Pons (tissue), 1 donor: ENCODE data around the gene HDGF.
A peak's percentile ranks its signal among the peaks of the same experiment; 100 is the strongest.

Experiments used
- DNase-seq: peaks from one replicate; pipeline ENCODE4 v3.0.0-alpha.2; 2016; ENCODE audit warnings: low spot score

HDGF gene

DNA sequence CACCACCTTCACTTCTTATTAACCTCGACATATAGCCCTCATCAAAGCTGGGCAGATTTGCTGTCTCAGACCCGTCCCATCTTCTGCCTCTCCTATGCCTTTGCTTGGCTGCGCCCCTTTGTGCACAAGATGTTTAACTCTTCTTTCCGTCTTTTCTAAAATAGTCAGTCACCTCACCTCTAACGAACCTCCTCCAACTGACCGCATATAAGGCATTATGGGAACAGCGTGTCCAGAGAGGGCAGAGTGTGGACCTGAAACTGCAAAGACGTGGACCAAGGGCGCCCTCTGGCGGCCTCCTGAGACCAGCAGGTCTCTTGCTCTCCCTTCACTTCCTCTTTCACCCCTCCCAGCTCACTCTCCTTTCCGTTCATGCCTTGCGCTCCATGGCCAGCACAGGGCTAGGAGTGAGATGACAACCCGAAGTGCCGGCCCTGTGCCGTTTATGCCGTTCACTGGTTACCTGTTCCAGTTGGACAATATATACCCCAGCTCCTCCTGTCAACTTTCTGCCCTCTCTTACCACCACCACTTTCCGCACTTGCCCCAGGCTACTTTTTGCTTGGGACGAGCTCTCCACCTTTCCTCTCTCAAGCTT, 25.7 kb downstream of the HDGF start:
- peak; percentile 88 for DNase-seq

DNA sequence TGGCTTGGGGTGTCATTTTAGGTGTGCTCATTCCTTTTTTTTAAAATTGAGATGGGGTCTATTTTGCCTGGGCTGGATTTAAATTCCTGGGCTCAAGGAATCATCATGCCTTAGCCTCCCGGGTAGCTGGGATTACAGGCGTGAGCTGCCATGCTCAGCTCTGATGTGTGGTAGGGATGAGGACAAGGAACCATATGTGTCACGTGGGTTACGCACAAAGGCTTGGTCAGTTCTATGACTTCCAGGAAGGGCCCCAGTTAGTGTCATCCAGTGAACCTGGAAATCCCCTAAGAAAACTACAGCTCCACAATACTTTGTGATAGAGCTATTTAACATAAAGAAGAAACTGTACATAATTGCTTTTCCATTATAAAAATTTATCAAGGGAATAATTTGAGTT, 29.9 kb downstream of the HDGF start:
- no peak for DNase-seq

DNA sequence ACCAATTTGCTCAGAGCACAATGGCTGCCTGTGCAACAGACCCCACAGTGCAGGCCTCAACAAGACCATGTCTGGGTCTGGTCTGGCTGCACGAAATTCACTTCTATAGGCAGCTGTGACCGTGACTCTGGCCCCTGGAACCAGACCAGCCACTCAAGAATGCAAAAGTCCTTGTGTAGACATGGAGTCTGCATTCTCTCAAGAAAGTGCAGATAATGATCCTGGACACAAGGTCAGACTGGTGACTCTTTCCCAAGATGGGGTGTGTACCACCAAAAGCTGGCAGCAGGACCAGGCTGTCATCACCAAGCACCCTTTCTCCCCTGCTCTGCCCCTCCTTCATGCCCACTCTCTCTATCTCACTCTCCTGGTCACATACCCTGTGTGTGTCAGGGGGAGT, 30.3 kb downstream of the HDGF start:
- DNase-seq: no peak

DNA sequence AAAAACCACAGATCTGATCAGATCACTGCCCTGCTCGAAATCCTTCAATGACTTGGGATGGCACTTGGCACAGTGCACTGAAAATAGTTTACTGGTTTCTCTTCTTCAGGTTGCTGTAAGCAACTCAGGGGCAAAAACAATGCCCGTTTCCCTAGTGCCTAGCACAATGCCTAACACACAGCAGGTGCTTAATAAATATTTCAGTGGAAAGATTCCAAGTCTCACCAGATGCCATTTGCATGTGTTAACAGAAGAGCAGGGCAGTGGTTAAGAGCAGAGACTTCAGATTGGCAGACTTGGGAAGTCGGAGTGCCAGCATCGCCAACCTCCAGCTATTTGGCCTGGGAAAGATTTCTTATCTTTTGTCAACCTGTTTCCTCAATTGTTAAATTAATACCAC, 34.1 kb downstream of the HDGF start:
- DNase-seq: no peak

DNA sequence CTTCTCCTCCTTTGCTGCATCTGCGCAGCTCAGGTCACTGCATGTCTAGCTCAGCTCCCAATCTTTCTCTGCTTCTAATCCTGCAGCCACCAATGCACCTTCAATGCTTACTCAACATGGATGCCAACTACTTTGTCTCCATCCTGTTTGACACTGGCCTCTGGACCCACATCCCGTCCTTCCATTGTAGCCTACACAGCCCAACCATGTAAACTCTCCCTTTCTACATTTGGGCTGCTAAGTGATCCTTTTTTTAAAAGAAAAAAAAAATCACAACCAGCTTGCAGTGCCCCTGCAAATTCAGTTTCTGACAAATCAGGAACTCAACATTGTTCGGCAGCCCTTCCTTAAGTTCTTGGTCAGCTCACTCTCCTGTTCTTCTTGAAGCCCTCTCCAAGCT, 36.6 kb downstream of the HDGF start:
- DNase-seq: no peak

DNA sequence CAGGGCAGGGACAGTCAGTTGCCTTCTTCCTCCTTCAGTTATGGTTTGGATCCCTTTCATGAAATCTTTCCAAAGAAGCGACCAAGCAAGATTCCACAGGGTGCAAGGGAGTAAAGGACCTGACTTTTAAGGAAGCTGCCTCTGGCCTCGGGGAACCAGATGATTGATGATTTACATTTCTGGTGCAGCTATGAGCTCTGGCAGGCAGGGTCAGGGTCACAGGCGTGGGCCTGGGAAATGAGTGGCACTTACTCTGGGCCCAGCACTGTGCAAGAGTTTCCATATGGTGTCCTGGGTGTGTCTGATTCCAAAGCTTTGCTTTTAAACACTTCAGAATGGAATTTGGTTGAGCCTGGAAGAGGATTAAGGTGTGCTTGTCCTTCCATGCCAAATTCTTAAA, 38.8 kb downstream of the HDGF start:
- DNase-seq: no peak

DNA sequence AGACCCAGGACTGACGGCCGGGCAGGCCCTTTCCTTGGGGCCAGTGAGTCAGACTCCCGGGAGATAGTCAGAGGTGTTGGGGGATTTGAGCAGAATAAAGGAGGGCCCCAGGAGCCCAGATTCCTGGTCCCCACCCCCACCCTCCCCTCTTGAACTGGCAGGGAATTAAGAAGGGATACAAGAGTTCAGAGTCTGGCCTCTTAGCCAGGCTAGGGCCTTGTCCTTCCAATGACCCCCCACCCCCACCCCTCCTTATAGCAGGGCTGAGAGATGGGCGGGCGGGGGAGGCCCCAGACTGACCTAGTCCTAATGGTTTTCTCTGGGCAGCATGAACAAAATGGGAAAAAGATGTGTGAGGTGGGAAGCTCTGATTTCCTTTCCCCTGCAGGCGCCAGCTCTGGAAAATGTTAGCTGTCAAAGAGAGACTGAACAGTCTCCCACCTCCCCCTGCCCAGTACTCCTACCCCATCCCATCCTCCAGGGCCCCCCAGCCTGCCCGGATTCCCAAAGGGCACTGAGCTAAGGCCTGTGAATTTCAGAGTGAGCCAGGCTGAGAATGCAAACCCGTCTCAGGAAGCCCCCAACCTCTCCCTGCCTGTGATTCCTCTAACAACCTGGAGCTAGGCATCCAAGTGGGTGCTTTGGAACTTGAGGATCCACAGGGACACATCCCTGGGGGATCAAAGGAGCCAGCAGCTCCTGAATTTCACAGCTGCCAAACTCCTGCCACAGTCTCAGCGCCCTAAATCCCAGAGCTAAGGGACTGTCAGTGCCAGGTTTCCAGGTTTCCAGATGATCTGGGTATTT, 40.3 kb downstream of the HDGF start:
- no peak for DNase-seq

DNA sequence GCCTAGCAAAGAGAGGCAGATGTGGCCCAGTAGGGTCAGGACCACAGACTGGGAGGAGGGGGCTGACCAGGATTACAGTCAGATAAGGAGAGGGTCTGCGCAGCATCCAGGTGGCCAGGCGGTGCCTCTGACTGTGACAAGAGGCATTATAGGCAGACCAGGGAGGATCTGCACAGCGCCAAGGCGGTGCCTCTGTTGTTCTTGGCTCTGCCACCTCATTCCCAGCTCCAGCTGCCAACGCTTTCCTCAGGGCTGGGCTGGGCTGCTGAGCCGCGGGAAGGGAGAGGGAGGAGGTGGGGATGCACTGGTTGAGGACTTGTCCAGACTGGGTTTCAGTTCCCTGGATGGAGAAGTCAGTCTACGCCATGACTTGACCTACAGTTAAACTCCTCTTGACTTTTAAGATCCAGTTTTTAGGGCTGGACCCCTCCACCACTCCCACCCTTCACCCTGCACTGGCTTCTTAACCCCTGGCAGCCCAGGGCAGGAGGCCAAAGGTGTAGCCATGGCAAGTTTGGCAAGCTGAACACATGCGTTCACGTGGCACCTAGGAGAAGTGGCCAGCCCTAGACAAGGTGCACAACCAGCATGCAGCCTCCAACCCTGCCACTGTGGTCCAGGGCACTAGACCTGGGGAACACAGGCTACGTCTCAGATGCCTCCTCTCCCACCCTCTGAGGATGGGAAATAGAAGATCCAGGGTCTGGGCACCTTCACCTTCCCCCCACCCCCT, 41.6 kb downstream of the HDGF start:
- DNase-seq: no peak

DNA sequence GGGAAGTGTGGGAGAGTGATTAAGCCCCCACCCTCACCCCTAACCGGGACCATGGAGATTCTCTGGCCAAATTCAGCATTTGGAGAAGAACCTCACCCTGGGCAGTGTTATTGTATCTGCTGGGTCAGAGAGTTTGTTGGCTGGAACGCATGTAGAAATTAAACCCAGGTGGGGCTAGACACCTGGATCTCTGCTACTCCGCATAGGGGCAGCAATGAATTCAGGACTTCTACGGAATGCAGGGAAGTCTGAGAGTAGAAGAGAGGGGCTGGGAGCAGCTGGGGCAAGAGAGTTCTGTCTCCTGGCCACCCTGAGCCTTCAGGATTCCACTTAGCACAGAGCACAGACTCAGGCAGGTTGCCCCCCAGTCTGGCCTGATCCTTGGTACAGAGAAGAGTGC, 42.4 kb downstream of the HDGF start:
- no peak for DNase-seq

DNA sequence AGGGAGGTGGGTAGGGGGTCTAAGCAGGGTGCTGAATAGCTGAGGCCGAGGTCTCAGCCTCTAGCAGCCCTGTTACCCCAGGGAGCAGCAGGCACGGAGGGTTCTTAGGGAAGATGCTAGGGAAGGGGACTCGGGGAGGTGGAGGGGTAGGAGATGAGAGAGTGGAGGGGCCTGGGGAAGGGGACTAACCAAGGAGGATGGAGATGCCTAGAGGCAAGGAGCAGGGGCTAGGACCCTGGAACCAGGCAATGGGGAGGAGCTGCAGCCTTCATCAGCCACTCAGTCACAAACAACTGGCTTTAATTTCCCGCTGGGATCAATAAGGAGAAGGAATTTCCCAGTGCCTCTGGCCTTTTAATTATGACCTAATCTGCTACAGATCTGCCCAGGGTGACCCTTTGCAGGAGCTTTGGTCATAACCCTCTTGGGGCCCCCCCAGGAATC, 43.2 kb downstream of the HDGF start:
- no peak for DNase-seq

DNA sequence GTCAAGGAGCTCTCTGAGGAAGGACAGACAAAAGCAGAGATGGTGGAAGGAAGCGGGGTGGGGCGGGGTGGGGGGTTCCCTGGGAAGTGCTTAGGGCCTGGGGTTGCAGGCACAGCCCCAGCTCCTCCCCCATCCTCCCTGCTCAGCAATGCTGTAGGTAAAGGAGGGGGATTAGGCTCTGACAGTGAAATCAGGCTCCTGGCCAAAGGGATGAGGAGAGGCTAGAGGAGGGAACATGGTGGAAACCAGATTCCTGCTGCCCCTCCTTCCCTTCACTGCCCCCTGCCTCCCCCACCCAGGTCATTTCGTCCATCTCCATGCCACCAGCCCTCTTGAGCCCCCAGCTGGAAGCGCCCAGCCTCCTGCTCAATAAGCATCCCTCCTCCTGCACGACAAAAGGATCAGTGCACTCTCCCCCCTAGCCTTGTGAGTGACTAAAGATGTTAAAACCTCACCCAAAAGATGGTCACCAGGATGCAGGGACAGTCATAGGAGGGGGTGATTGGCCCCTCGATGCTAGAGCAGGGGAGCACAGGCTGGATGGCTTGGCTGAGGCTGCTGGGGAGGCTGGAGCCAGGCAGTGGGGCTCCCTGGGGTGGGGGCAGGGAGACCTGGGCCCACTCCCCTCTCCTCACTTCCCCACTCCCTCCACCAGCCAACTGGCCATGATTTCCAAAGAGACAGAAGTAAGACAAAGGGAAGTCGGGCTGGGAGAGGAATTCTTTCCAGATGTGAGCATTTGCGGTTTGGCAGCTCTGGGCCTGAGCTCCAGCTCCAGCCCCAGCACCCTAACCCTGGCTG, 43.9 kb downstream of the HDGF start:
- DNase-seq: no peak

DNA sequence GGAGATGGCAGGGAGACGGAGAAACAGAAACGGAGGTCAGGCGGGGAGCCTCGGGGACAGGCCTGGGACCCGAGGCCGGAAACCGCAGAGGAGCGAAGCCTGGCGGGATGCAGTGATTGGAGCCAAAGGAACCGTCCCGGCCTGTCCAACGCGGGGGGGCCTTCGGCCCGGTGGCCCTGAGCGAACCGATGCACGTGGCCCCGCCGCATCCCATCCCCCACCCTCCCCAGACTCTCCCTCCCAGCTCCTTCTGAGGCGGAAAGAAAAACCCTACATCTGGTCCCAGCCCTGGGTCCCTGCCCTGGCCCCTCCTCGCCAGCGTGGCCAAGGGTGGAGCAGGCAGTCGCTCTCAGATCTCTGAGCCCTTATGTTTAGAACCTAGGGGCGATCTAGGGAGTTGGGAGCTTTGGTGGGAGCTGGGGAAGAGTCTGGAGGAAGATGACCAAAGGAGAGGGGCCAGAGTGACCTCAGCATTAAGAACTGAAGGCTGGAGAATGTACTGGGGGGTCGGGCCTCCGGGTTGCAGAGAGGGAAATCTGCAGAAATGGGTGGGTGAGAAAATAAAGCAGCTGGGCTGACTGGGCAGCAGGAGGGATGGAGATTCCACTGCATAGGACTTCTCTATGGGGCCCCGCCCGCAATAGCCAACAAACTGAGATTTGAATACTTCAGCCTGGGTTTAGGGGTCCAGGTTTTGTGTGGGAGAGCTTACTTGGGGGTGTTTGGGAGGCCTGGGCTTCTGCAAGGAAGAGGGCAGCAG, 44.6 kb downstream of the HDGF start:
- DNase-seq: no peak

DNA sequence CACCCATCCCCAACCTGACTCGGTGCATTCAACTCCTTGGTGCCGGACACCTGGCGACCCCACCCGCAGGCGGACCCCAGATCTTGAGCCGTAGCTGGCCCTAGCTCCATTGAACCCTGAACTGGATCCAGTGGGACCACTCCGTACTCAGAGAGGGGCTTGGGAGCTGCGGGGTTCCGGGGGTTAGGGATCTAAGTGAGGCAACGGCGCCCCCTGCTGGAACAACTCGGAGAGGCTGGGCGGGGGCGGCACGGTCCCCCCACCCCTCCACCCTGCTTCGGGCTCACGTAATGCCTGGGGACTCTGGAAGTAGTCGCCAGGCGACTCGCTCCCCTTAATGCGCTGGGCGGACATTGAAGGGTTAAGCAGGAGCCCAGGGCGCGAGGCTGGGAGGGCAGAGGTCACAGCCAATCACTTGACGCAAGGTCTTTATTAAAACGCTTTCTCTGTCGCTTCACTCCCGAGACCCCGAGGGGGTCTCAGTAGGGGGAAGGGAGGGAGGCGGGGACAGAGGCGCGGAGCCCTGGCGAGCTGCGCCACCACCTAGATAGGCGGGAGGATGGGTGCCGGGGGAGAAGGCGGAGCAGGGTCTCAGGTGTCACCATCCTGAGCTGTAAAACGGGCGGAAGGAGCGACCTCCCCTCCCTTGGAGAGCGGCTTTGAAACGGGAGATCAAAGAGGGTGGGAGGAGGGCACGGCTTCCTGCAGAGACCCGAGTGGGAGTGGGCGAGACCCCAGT, 45.4 kb downstream of the HDGF start:
- DNase-seq: no peak

DNA sequence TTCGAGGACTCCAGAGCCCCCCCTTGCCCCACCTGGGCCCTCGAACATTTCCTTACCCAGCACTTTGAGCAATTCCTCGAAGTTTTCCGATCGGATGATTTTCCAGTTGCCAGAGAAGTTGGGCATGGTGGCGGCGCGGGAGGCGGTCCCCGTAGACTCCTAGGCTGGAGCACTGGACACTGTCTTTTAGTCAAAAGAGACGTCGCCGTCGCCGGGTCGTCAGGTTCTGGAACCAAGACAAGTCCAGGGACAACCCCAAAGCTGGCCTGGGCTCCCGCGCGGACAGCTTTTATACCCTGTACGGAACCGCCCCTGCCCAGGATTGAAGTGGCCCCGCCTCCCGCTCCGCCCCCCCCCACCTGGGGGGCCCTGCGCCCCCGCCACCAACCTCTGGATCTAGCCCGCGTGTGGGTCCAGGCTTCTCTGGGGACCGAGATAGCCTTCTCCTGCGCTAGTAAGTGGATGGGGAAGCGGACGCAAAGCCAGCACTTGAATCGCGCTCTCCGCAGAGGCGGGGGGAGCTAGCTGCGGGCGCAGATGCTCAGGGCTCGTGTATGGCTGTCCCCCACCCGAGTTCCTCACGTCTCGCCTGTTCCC, 46.1 kb downstream of the HDGF start, which contains the start of gene CRABP2:
TSS of gene CRABP2 (minus strand) at position 263 of the 597 bp plus-strand sequence. CDS start at position 126, 137 bp downstream.
- no peak for DNase-seq

DNA sequence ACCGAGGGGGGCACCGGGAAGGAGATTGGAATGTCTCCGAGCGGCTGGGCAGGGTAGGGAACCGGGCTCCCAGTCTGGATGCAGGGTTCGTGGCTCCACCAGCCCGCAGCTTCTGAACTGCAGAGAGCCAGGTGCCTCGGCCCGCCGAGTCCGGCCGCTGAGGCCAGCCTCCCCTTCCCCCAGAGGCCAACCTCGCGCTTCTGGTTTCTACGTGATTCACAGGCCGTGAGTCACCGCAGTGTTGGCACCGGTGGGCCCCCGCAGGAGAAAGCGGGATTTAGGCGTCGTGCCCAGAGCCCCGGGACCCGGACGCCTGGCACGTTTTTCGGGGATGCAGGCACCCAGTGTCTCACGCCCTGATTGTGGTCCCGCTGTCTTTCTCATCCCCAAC, 46.5 kb downstream of the HDGF start:
- no peak for DNase-seq

DNA sequence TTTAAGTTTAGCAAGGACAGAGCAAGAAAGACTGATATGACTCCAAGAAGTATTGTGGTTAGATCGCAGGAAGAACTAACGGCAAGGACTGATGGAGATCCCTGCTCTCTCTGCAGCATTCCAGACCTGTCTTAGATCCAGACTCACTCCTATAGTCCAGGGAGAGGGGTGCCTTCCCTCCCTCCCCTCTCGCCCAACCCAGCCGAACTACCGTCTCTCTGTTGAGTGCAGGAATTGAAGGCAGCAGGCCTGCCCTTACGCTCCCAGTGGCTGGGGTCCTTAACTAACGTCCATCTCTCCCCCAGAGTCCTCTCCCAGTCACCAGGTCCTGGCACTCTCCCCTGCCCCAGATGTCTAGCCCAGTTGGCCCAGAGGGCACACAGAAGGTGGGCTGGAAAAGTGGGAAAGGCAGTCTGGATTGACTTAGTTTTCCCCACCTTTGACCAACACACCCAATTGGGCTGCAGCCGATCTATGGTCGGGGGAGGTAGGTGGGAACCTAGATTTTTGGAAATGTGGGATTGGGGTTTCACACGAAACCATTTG, 47.2 kb downstream of the HDGF start:
- no peak for DNase-seq

DNA sequence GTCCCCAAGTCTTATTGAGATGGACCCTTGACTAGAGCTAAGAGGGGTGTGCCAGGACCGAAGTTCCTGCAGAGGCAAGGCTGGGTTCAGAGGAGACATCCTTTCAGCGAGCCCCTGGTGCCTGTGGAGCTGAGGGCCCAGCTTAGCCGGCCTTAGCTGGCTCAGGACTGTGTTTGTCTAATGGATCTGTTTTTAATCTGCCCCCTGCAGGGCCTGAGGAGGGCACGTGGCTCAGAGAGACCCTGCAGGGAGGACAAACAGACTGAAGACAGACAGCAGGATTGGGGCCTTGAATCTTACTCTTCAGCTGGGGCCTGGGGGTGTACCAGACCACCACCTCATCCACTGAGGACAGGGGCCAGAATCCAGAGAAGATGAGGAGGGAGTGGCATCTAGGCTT, 47.7 kb downstream of the HDGF start:
- DNase-seq: no peak

DNA sequence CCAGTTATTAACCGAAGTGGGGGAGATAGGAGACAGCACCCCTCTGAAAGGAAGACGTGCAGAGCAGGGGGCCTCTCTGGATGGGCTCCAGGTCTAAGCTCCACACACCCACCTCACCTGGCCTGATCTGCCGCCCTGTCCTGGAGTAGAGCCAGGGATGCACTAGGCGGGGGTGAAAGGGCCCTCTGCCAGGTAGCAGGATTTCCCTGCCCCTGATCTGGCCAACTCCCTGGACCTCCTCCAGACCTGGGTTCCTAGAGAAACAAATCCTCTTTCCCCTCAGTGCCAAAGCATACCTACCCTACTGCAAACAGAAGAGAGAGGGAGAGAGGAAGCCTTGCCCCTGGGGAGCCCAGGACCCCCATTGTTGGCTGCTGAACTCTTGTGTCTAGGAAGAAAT, 48.1 kb downstream of the HDGF start:
- no peak for DNase-seq

DNA sequence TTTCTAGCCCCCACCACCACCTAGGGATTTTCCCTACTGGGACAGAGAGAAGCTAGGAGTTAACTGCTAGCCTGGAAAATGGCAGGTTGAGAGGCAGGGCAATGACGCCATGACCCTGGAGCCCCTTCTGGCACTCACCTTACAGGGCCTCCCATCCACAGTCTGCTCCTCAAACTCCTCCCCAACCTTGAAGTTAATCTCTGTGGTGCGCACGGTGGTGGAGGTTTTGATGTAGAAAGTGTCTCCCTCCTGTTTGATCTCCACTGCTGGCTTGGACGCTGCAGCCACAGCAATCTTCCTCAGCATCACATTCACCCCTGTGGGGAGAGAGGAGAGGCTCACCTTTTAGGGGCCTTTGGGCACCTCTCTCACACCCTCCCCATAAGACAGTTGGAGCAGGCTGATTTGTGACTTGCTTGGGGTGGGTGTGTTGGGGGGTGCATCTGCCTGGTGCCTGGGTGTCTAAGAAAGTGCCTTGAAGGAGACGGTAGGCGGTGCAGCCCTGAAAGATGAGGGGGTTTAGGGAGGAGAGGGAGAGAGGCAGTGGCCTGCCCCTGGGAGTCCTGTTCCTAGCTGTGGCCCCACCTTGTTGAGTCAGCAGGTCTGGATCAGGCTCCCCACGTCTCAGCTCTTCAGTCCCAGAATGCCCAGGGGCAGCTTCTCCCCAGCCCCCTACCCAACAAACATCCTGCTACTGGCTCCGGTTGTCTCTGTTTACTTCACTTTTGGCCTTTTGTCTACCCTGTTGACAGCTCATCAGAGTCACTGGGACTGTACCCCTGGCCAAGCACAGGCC, 50.5 kb downstream of the HDGF start:
- DNase-seq: no peak
